Stimulated activated CD4-positive, alpha-beta T cell treated with anti-CD3 and anti-CD28 coated beads, Interleukin-15, amount 100 ng/mL, for 24 hours (primary cell): ENCODE measurements around the gene PPP1R13B.

Source experiments
- DNase-seq: peaks from one replicate; pipeline ENCODE4 v3.0.0-alpha.2; 2020

PPP1R13B gene

GRCh38 chr14:103770902-103771301, 76.5 kb downstream of the PPP1R13B start:
- no peak for DNase-seq

DNA sequence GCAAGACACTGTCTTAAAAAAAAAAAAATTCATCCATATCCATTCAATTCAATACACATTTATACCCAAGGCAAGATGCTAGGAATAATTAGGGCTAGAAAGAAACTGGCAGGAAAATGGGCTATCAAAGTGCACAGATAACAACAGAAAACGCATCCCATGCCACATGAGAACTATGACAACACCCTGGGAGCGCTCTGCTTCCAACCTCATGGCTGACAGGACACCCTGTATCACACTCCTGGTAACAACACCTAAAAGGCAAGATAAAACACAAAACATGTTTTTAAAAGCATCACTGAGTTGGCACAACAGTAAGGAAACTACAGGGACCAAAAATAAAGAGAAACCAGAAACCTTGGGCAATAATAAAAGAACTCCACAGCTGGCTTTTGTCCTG, 76.9 kb downstream of the PPP1R13B start:
- no peak for DNase-seq

- no peak for DNase-seq
Measured at GRCh38 chr14:103767336-103767894, 80.0 kb downstream of the PPP1R13B start.

GRCh38 chr14:103765526-103765925, 81.8 kb downstream of the PPP1R13B start:
- DNase-seq, result no peak

- DNase-seq, result no peak
Measured at GRCh38 chr14:103763730-103764488, 83.5 kb downstream of the PPP1R13B start.

- DNase-seq, result no peak
Measured at GRCh38 chr14:103762541-103762940, 84.8 kb downstream of the PPP1R13B start.

DNA sequence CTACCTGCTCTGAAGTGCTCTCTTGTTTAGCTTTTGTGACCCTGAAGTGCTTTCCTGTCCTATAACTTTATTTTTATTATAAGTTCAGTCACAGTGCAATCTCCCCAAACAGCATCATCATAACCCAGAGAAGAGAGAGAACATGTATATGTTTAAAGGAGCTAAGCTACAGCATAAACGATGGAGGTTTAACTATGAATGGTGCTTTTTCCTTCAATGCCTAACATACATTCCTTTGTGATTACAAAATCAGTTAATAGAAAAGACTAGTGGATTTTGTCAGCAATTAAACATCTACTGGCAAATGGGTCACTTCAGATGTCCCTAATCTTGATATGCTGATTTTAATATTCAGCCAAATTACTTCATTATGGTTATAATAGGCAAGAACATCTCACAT, 85.3 kb downstream of the PPP1R13B start:
- no peak for DNase-seq

DNA sequence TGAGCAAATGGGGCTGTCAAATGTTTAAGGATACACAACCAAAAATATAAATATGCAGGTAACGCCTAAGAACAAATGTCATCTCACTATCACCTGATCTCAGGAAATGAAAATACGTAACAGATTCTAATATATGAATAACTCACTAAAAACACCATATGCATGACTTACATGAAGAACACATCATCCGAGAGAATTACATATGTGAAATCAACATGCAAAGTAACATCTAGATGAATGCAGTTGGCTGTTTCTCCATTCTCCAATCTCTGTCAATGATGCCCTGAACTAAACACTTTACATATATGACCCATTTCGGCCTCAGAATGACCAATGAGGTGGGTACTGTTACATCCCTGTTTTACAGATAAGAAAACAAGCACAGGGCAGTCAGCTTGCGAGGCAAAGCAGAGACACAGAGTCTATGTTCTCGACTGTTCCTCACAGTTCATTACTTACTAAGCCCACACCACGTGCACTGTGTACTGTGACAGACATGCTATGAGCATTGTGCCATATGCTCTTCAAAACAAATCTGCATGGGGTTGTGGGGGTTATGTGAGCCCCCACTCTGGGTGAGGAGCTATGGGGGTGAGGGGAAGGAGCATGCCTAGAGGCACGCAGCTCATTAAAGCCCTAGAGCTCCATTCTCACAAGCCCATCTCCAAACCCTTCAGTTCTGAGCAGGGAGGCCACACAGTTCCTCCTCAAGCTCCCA, 89.2 kb downstream of the PPP1R13B start:
- no peak for DNase-seq

DNA sequence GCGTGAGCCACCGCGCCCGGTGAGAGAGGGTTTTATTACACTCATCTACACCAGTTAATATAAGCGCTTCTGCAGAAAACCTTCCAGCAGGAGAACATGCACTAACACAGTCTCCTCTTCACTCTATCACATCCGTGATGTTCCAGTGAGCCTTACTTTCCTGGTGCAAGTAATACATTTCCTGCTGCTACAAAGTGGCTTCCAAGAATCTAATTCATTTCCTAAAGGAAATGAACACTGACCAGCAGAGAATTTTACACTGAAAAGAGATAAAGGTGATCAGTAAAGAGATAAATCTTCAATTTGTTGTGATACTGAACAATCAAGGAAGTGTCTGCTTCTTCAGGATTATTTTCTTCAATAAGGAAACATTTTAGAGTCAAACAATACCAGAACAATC, 92.3 kb downstream of the PPP1R13B start:
- DNase-seq, result no peak

DNA sequence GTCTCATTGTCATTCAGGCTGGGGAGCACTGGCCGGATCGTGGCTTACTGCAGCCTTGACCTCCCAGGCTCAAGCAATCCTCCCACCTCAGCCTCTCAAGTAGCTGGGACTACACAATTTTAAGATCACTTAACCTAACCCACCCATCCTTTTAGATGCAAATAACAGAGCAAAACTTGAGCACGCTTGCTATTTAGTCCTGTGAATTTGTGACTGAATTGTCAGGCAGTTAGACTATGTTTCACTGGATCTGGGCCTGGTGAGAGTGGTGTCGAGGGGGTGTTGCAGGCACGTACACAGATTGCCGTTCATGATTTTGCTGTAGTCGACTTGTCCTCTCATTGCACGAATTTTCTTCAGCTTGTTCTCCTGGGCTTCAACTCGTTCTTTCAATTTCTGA, 93.6 kb downstream of the PPP1R13B start:
- DNase-seq, result no peak

- no peak for DNase-seq
Measured at GRCh38 chr14:103749860-103750259, 97.5 kb downstream of the PPP1R13B start.

DNA sequence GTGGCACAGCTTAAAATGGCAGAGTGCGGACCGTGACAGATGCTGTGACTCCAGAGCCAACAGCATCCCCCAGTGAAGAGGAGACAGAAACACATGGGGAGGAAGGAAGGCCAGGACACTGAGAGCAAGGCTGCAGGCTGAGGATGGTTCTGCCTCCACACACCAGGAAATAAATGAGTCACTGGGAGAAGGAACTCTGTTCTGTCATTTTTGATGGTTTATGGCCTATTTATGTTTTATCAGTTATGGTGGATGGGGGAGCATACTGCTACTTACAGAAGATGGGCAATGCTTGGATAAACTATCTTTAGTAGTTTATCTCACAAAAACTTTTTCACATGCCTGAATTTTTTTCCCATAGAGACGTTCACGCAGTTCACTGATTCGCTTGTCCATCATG, 97.9 kb downstream of the PPP1R13B start:
- no peak for DNase-seq

GRCh38 chr14:103748534-103748857, 98.9 kb downstream of the PPP1R13B start:
- DNase-seq, result peak; percentile 63

DNA sequence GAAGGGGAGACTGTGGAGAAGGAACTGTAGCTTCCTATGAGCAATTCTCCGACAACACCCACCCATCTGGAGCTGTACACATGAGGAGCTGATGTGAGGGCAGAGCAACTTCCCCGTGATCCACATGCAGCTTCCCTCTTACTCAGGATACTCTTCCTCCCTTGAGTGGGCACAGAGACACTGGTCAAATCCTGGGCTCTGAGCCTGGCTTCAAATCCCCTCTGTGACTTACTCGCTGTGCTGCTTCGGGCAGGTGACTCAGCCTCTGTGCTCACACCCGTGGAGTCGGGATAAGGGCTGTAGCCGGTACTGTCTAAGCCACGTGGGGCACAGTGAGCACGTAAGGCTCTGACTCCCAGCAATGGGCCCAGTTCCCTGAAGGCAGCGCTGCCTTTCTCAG, 100.7 kb downstream of the PPP1R13B start:
- DNase-seq, result no peak

- DNase-seq, result no peak
Measured at GRCh38 chr14:103745424-103745823, 102.0 kb downstream of the PPP1R13B start.

DNA sequence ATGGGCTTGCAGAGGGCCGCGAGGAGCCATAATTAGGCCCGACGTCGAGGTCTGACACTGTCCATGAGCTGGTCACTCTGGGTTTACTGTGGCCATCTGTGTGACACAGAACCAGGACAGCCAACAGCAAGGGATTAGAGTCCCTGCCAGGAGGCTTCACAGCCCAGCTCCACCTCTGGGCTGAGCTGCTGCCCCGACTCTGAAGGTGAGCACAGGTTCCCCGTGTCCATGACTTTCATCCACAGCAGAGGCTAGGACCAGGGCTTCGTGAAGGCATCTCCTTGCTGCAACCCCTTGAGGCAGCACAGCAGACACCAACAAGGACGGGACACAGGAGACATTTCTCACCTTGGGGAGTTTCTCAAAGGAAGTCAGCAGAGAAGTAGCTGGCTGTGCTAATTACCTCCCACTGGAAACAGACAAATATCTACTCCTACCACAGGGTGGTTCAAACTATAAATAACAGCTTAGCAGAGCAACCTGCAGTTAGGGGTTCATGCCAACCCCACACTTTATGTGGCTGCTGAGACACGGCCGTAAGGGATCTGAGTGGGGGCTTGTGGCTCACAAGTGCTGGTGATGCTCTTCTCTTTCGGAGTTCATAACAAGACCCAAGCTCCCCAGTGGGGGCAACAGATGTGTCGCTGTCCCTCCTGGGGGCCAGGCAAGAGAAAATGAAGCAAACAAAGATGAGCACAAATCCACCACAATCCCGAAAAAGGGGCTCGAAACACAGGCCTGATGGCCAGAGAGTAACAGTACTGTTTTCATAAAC, 102.6 kb downstream of the PPP1R13B start:
- no peak for DNase-seq

DNA sequence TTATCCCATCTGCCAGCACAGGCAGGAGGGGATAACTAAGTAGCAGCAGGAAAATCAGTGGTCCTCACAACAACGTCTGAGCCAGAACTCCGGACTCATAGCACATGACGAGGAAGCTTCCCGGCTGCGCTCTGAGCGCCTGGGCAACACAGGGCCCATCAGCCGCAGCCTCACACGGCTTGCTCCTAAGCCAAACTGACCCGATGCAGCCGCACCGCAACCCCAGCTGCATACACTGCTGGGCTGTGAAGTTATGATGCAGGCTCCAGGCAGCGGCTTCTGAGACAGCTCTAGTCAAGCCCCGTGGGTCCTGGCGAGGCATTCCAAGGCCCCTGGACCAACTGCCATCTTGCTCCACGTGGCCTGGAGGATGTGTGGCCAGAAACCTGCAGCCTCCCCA, 103.7 kb downstream of the PPP1R13B start:
- DNase-seq, result no peak

DNA sequence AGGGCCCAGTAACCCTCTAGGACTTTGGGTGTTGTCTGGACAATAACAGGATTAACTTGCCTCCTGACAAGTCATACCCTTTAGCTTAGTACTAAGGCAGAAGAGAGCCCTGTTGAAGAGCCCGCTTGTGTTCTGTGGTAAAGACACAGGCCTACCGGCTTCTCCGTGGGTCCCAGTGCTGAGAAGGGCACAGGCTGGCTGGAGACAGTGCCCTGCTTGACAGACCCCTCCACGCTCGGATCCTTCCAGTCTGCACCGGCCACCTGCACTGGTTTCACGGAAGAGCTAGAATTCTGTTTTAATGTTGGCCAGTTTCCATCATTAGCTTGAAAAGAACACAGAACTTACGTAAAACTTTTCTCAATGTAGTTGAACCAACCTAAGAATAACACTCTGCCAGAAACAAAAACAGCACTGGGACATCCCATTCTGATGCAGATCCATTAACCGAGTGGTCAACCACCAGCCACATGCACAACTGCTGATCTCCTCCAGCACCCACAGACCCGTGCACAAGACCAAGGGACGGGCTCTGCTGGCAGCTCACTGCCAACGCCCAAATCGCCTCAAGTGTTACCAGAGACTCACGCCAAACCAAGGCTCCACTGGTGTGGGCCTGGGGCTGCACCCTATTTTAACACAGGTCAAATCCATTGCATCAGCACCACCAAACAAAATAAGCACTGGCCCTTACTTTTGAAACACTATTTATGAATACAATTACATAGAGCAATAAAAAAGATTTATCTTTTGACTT, 104.7 kb downstream of the PPP1R13B start:
- no peak for DNase-seq

DNA sequence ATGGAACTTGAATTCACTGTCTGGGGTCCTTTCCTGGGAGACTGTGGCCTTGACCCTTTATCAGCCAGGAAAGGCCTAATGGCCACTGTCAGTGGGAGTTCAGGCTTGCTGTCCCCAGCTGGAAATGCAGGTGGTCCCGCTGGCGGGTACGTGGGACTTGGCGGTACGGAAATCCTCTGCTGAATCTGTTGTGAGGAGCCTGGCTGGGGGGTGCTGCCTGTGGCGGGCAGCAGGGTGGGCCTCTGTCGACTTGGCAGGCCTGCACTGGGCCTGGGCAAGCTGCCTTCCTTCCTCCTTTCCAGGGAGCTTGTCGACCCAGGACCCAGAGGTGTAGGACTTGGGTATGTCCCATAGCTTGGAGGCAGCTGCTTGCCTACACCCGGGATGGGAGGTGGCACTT, 105.5 kb downstream of the PPP1R13B start:
- no peak for DNase-seq

- DNase-seq, result no peak
Measured at GRCh38 chr14:103740991-103741689, 106.2 kb downstream of the PPP1R13B start.

- no peak for DNase-seq
Measured at GRCh38 chr14:103739793-103740501, 107.4 kb downstream of the PPP1R13B start.

DNA sequence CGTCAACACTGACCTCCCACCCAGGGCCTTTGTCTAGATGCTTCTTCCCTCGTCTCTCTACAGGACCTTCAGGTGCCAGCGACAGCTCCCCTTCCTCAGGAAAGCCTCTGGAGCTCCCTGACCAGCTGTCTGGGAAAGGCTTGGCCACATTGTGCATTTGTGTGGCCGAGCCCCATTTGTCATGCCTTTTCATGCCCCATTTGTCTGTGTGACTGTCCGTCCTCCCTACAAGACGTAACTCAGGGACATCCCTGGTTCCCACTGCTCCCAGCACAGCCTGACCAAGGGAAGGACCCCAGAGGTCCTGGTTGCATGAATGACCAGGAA, 107.9 kb downstream of the PPP1R13B start:
- no peak for DNase-seq
